Mucosa of descending colon (tissue), 3 donors: Measurements from ENCODE around the gene CENPX. TPM values are rescaled to one million over a fixed set of nuclear protein-coding genes. Genes with fewer than 3 reads are reported as not detected.
A peak's percentile ranks its signal among the peaks of the same experiment; 100 is the strongest.

Source experiments
- ATAC-seq: fragments of 200-7000 bp; cut with Tn5 transposase; one replicate; pipeline ENCODE4 v1.9.1; 2020; ENCODE audit warnings: mild to moderate bottlenecking, moderate library complexity
- DNase-seq, 3 donors: peaks; one replicate each; pipeline ENCODE4 v3.0.0-alpha.2; 2020
- H3K36me3 ChIP-seq: fragments of 200-600 bp; one replicate; pipeline ENCODE4 v1.8.0; 2021; ENCODE audit warnings: low read depth, mild to moderate bottlenecking
- H3K4me1 ChIP-seq: fragments of 200-600 bp; one replicate; pipeline ENCODE4 v1.8.0; 2021; ENCODE audit warnings: low read depth, mild to moderate bottlenecking
- H3K4me3 ChIP-seq: fragments of 200-600 bp; one replicate; pipeline ENCODE4 v1.8.0; 2021; ENCODE audit warnings: mild to moderate bottlenecking
- H3K9me3 ChIP-seq: fragments of 200-600 bp; one replicate; pipeline ENCODE4 v1.8.0; 2021; ENCODE audit warnings: mild to moderate bottlenecking
- intact Hi-C, 2 donors: fragments of 100-400 bp; cut with DNase I in 1 of 2; cut with micrococcal nuclease in 1 of 2; formaldehyde crosslinking; loops; one replicate each; pipeline versions ENCODE4 v1.11.0 to v1.11.1; 2022; cut with DNase I, micrococcal nuclease
- total RNA-seq, 3 donors: library from RNA; stranded (reverse); fragmentation: NEBNext Ultra II Directional in 2 of 3; extraction: Animal tissue kit (Norgen Biotek cat#: 25700) in 2 of 3; gene quantifications; one replicate each; pipeline versions ENCODE4 v1.2.1 to v1.2.4, GENCODE V29; 2021 to 2023
- TF ChIP-seq, protein P1 (sequence below): fragments of 200-600 bp; IDR thresholded peaks from one replicate; pipeline ENCODE4 v1.8.0; 2022; ENCODE audit warnings: antibody characterized with exemption, mild to moderate bottlenecking
- donor health status: DM: no; HTN: no; CAD: no; lungs with moderate emphysema.
- donor health status: DM: no; HTN: no; CAD: no.
- donor health status: DM: no; HTN: yes; CAD: no.

Gene CENPX
- total RNA-seq, 3 donors from 2014 or later, result 76.3 to 114 (median 81.3) TPM

DNA sequence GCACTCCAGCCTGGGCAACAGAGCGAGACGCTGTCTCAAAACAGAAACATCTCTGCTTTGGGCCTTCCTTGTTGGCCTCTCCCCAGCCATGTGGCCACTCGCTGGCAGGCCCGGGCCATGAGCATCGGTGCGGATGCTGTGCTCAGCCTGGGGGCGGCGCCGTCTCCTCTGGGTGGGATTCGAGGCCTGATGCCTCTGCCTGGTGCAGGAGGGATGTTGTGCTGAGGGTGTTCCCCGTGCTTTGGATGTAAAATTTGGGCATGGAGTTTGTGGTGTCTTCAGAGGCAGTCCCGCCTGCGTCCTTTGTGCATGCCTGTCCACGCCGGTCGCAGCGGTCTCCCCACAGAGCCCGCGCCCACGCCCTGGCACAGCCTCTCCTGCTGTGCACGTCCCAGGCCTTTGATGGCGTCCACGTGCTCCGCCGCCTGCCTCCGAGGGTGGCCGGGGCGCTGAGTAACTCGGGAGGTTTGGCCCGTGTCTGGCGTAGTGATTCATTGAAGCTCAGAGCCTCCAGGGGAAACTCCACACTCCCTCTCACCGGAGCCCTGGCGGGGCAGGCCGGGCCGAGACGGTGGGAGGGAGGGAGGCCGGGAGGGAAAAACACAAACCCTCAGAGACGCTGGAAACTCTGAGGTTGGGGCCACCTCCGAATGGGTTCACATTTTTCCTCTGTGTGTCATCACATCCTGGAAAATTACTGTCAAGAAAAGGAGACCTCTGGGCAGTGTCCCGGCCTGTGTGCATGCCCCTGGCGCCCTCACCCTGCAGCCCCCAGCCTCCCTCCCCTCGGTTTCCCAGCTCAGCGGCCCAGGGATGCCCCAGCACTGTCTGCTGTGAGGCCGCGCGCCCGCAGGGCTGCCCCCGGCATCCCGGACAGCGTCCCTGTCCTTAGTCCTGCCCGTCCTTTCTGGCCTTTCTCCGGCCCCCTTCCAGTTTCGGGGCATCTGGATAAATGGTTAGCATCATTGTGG lies 19.0 kb downstream of the CENPX start:
- no peak for DNase-seq
- H3K9me3 ChIP-seq, result no peaks in the 10 kb centered on the region
- TF ChIP-seq, protein P1, sequence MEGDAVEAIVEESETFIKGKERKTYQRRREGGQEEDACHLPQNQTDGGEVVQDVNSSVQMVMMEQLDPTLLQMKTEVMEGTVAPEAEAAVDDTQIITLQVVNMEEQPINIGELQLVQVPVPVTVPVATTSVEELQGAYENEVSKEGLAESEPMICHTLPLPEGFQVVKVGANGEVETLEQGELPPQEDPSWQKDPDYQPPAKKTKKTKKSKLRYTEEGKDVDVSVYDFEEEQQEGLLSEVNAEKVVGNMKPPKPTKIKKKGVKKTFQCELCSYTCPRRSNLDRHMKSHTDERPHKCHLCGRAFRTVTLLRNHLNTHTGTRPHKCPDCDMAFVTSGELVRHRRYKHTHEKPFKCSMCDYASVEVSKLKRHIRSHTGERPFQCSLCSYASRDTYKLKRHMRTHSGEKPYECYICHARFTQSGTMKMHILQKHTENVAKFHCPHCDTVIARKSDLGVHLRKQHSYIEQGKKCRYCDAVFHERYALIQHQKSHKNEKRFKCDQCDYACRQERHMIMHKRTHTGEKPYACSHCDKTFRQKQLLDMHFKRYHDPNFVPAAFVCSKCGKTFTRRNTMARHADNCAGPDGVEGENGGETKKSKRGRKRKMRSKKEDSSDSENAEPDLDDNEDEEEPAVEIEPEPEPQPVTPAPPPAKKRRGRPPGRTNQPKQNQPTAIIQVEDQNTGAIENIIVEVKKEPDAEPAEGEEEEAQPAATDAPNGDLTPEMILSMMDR, result no peak
- no peak overlapping the region for H3K4me3 ChIP-seq
- peak; percentile 32 for ATAC-seq
- H3K4me1 ChIP-seq, result no peaks in the 10 kb centered on the region
- intact Hi-C loops, result no loop called here
- H3K36me3 ChIP-seq, result no peaks in the 10 kb centered on the region

DNA sequence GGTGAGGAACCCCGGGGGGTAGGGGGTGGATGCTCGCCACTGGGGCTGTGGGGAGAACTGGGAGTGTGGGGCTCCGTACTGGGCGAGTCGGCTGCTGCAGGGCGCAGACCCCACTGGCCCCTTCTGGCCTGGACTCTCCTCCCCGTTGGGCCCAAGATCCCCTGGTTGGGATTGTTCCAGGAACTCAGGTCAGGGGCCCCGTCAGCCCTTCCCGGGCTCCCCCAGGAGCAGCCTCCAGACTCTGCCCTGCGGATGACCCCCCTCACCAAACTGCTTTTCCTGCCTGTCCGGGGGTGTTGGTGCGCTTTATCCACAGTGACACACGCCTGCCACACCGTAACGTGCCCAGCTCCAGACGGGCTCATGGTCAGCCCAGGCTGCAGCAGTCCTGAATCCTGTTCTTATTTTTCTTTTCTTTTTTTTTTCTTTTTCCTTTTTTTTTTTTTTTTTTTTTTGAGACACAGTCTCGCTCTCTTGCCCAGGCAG lies 21.1 kb downstream of the CENPX start:
- Histone ChIP-seq H3K36me3 (no peaks in the 10 kb centered on the region), H3K9me3 (no peaks in the 10 kb centered on the region), H3K4me3 (no peak overlapping the region), H3K4me1 (no peaks in the 10 kb centered on the region)
- TF ChIP-seq, protein P1, result no peak
- no peak for DNase-seq
- ATAC-seq, result no peak
- intact Hi-C loops, result no loop called here

DNA sequence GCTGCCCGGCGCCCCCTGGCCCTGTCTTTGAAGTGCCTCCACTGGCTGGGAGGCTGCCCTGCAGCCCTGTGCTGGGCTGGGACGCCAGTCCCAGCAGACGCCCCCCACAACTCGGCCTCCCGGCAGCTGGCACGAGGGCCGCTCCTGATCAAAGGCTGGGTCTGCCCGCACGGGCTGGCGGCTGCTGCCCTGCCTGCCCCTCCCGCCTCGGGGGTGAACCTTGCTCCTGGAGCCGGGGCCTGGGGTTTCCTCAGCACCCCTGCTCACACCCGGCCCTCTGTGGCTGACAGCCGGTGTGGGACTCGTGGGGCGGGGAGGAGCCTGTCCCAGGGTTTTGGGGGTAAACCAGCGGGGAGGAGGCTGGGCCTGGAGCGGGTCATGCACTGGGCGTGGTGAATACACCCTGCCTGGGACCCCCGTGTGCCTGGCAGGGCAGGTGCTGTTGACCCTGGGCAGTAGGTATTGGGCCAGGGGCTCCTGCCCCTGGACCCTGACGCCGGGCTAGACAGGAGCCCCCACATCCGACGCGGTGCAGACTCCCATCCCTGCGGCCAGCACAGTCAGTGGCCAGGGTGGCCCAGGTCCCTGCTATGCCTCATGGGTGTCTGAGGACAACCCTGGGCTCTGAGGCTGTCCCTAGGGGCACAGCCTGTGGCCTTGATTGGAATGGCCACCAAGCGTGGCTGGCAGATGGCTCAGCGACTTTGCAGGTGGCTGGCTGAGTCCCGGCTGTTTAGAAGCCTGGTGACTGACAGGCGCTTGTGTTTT lies 21.7 kb downstream of the CENPX start:
- intact Hi-C loops, result no loop called here
- DNase-seq (no peak), ATAC-seq (peak; percentile 25)
- Histone ChIP-seq H3K36me3 (no peaks in the 10 kb centered on the region), H3K4me1 (no peaks in the 10 kb centered on the region), H3K4me3 (no peak overlapping the region), H3K9me3 (no peaks in the 10 kb centered on the region)
- TF ChIP-seq, protein P1, result no peak

DNA sequence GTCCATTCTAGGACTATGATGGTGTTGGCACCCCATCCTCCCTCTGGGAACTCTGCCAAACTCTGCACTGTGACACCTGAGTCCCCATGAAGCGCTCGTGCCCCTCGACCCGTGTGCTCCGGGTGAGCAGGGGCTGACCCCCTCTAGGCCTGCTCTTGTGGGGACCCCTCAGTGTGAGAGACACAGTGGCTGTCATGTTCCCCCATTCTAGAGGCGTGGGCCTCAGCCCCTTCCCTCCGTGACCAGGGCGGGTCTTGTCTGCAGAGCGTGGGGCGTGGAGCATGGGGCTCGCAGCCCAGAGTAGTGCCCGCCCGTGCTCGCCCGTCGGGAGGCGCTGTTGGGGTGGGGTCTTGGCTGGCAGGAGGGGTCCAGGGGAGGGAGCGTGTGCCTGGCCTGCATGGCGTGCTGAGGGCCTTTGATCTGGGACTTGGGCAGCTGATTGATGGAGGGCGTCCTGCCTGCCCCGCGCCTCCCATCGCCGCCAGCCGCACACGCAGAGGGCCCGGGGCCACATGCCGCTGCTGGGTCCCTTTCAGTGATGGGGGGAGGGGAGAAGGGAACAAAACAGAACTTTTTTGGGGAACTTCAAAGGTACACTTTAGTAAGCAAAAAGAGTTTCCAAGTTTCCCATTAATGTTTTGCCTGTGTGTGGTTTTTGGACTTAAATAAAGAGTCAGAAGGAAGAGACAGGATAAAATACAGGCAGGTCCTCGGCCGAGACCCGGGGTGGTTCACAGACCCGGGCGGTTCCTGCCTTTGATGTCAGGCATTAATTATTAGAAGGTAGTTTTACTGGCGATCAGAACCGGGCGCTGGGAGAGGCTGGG lies 22.5 kb downstream of the CENPX start:
- no peaks in the 10 kb centered on the region for H3K4me1 ChIP-seq
- ATAC-seq (no peak), DNase-seq (no peak)
- H3K36me3 ChIP-seq, result no peaks in the 10 kb centered on the region
- intact Hi-C loops, result no loop called here
- H3K4me3 ChIP-seq, result no peak overlapping the region
- no peaks in the 10 kb centered on the region for H3K9me3 ChIP-seq
- TF ChIP-seq, protein P1, result no peak

DNA sequence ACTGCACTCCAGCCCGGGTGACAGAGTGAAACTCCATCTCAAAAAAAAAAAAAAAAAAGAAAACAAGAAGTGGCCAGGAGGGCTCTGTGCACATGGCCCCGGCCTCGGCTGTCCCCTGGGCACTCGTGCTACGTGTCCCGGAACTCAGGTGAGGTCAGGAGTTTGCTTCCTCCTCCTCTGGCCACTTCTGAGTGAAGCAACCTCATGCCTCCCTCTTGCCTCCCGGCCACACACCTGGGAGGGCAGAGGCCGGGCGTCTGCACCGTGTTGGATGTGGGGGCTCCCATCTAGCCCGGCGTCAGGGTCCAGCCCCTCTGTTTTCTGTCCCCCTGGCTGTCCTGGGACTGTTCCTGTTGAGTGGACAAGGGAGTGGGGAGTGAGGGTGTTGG lies 23.1 kb downstream of the CENPX start:
- DNase-seq, result no peak
- no peak for ATAC-seq
- H3K4me1 ChIP-seq, result no peaks in the 10 kb centered on the region

More for the DNA sequence above, 23.1 kb downstream of the CENPX start:
- no peaks in the 10 kb centered on the region for H3K9me3 ChIP-seq
- no peak overlapping the region for H3K4me3 ChIP-seq
- TF ChIP-seq, protein P1, result no peak
- intact Hi-C loops, result no loop called here
- no peaks in the 10 kb centered on the region for H3K36me3 ChIP-seq
